ENCODE data around the gene EPM2A.

GRCh38 chr6:145688493-145688905, 46.8 kb downstream of the EPM2A start:
- TF ChIP-seq CTCF (IDR thresholded peaks at IDR 0.05): no peak
- TF ChIP-seq POLR2AphosphoS5 (IDR thresholded peaks at IDR 0.05): no peak
- TF ChIP-seq POLR2A (IDR thresholded peaks at IDR 0.05): no peak
